H1 (cell line): Measurements from ENCODE around the gene ATF3. TPM values are rescaled to one million over a fixed set of nuclear protein-coding genes. Genes with fewer than 3 reads are reported as not detected.

Experiments
- CTCF ChIA-PET: fragments of 300-600 bp; sonication (Branson Sonifier 250); formaldehyde crosslinking; loops from one replicate; lab custom pipeline; 2021; ENCODE audit not compliant: partially characterized antibody; lab: Charles Lee
- POLR2A ChIA-PET: fragments of 300-600 bp; sonication (Branson Sonifier 250); formaldehyde crosslinking; loops from one replicate; lab custom pipeline; 2021; ENCODE audit warnings: inconsistent platforms; ENCODE audit not compliant: partially characterized antibody; lab: Charles Lee
- DNase-seq, 2 experiments: peaks; one replicate each; pipeline versions ENCODE4 v3.0.0 to v3.0.0-alpha.2; 2010 to 2022; ENCODE audit warnings: low spot score in 2 of 2, low read depth in 1 of 2, mixed read lengths in 1 of 2
- FAIRE-seq: peaks from 2 replicates; lab custom pipeline; 2011; peaks lifted over from hg19 to GRCh38; lab: Jason Lieb, UNC
- H2AFZ ChIP-seq: 2 replicates; pipeline ENCODE4 v1.8.1; 2012; ENCODE audit warnings: low read length, inconsistent platforms
- H2AK5ac ChIP-seq: 2 replicates; pipeline ENCODE4 v1.6.1; 2013; ENCODE audit warnings: low read depth, low read length
- H2BK120ac ChIP-seq: replicated peaks from 2 replicates; pipeline ENCODE3; 2013; ENCODE audit warnings: low read depth, low read length, inconsistent platforms
- H2BK12ac ChIP-seq: 2 replicates; pipeline ENCODE4 v1.6.1; 2013; ENCODE audit warnings: low read depth, low read length
- H2BK15ac ChIP-seq: 2 replicates; pipeline ENCODE4 v1.6.1; 2013; ENCODE audit warnings: low read length
- H2BK20ac ChIP-seq: 2 replicates; pipeline ENCODE4 v1.6.1; 2013; ENCODE audit warnings: low read length
- H2BK5ac ChIP-seq: 2 replicates; pipeline ENCODE4 v1.6.1; 2013; ENCODE audit warnings: low read depth, low read length
- H3K14ac ChIP-seq: 2 replicates; pipeline ENCODE4 v1.6.1; 2013; ENCODE audit warnings: inconsistent platforms; ENCODE audit not compliant: insufficient read length
- H3K18ac ChIP-seq: 2 replicates; pipeline ENCODE4 v1.6.1; 2013; ENCODE audit warnings: low read length; ENCODE audit errors: extremely low read depth
- H3K23ac ChIP-seq: 2 replicates; pipeline ENCODE4 v1.6.1; 2013; ENCODE audit warnings: inconsistent platforms; ENCODE audit not compliant: insufficient read length
- H3K23me2 ChIP-seq: 2 replicates; pipeline ENCODE4 v1.6.1; 2013; ENCODE audit warnings: low read depth, low read length
- H3K27ac ChIP-seq: 2 replicates; pipeline ENCODE4 v1.6.1; 2011; ENCODE audit warnings: low read depth, low read length, inconsistent platforms
- H3K27me3 ChIP-seq, 4 experiments: replicated peaks in 1 of 4; 1 replicate in 1 of 4; 2 replicates in 3 of 4; pipeline versions ENCODE4 v1.6.1 to v1.8.1; 2011 to 2013; ENCODE audit warnings: low read length in 3 of 4, mild to moderate bottlenecking in 3 of 4, inconsistent platforms in 2 of 4, mixed read lengths in 2 of 4, moderate library complexity in 1 of 4; ENCODE audit not compliant: control insufficient read depth in 3 of 4, insufficient read depth in 3 of 4; ENCODE audit errors: extremely low read depth in 1 of 4
- H3K36me3 ChIP-seq, 4 experiments: 2 replicates each; pipeline versions ENCODE4 v1.6.1 to v1.8.1; 2011 to 2013; ENCODE audit warnings: mild to moderate bottlenecking in 4 of 4, low read length in 3 of 4, moderate library complexity in 2 of 4, control low read depth in 1 of 4, inconsistent platforms in 1 of 4; ENCODE audit not compliant: insufficient read depth in 4 of 4, control insufficient read depth in 2 of 4
- H3K4ac ChIP-seq: replicated peaks from 2 replicates; pipeline ENCODE3; 2013; ENCODE audit warnings: low read length, low read depth, mixed read lengths, inconsistent platforms; ENCODE audit not compliant: insufficient read length
- H3K4me1 ChIP-seq, 4 experiments: replicated peaks in 1 of 4; 1 replicate in 1 of 4; 2 replicates in 3 of 4; pipeline versions ENCODE4 v1.6.1 to v1.8.1; 2011 to 2013; ENCODE audit warnings: low read length in 3 of 4, inconsistent platforms in 2 of 4, mixed read lengths in 1 of 4; ENCODE audit not compliant: insufficient read depth in 4 of 4, control insufficient read depth in 3 of 4
- H3K4me2 ChIP-seq, 2 experiments: 2 replicates each; pipeline versions ENCODE4 v1.6.1 to v1.8.1; 2011 to 2013; ENCODE audit warnings: low read depth in 2 of 2, low read length in 2 of 2, control low read depth in 1 of 2, inconsistent platforms in 1 of 2, mild to moderate bottlenecking in 1 of 2; ENCODE audit not compliant: insufficient read depth in 1 of 2
- H3K4me3 ChIP-seq, 4 experiments: fragments of 200-600, 300-600 bp in 1 of 4; sonication (generic), shearing (Covaris generic), sonication (Bioruptor Twin) in 1 of 4; 2 replicates each; pipeline versions ENCODE4 v1.5.1 to v1.8.1; 2011 to 2016; ENCODE audit warnings: low read length in 4 of 4, low read depth in 3 of 4, control low read depth in 2 of 4, inconsistent platforms in 2 of 4, mild to moderate bottlenecking in 2 of 4, mixed read lengths in 1 of 4, moderate library complexity in 1 of 4; ENCODE audit not compliant: insufficient read depth in 2 of 4; ENCODE audit errors: extremely low read depth in 1 of 4
- H3K56ac ChIP-seq: replicated peaks from 2 replicates; pipeline ENCODE3; 2013; ENCODE audit warnings: low read depth, mild to moderate bottlenecking, mixed read lengths, low read length, inconsistent platforms; ENCODE audit not compliant: insufficient read length
- H3K79me1 ChIP-seq: 2 replicates; pipeline ENCODE4 v1.6.1; 2013; ENCODE audit warnings: low read depth, low read length, control low read depth
- H3K79me2 ChIP-seq, 2 experiments: 2 replicates each; pipeline versions ENCODE4 v1.6.1 to v1.8.1; 2012 to 2013; ENCODE audit warnings: low read length in 2 of 2, mild to moderate bottlenecking in 2 of 2, inconsistent platforms in 1 of 2; ENCODE audit not compliant: insufficient read depth in 2 of 2, control insufficient read depth in 1 of 2
- H3K9ac ChIP-seq, 4 experiments: replicated peaks in 1 of 4; 1 replicate in 1 of 4; 2 replicates in 3 of 4; pipeline versions ENCODE4 v1.6.1 to v1.8.1; 2011 to 2013; ENCODE audit warnings: low read depth in 3 of 4, low read length in 3 of 4, control low read depth in 2 of 4, mild to moderate bottlenecking in 2 of 4, moderate library complexity in 2 of 4, inconsistent platforms in 1 of 4; ENCODE audit errors: extremely low read depth in 1 of 4
- H3K9me3 ChIP-seq, 2 experiments: 2 replicates each; pipeline versions ENCODE4 v1.6.1 to v1.8.1; 2012 to 2013; ENCODE audit warnings: mild to moderate bottlenecking in 2 of 2, moderate library complexity in 2 of 2, control low read depth in 1 of 2, inconsistent platforms in 1 of 2, low read depth in 1 of 2, low read length in 1 of 2, mixed read lengths in 1 of 2; ENCODE audit not compliant: insufficient read depth in 2 of 2
- H4K20me1 ChIP-seq, 2 experiments: replicated peaks in 1 of 2; 2 replicates each; pipeline versions ENCODE3 to v1.8.1; 2011 to 2013; ENCODE audit warnings: inconsistent platforms in 2 of 2, low read length in 2 of 2, mild to moderate bottlenecking in 1 of 2; ENCODE audit not compliant: insufficient read depth in 2 of 2, control insufficient read depth in 1 of 2
- H4K5ac ChIP-seq: 2 replicates; pipeline ENCODE4 v1.6.1; 2013; ENCODE audit warnings: low read length, low read depth, mixed read lengths, inconsistent platforms; ENCODE audit not compliant: insufficient read length
- H4K8ac ChIP-seq: 2 replicates; pipeline ENCODE4 v1.8.0; 2013; ENCODE audit warnings: mild to moderate bottlenecking, moderate library complexity, low read length, inconsistent platforms; ENCODE audit not compliant: insufficient read depth; ENCODE audit errors: extremely low read depth
- H4K91ac ChIP-seq: replicated peaks from 2 replicates; pipeline ENCODE3; 2013; ENCODE audit warnings: low read length, mixed read lengths, inconsistent platforms; ENCODE audit not compliant: insufficient read length
- BCL11A ChIP-seq, 2 experiments: IDR thresholded peaks; one replicate each; pipeline ENCODE4 v1.6.1; 2011; ENCODE audit warnings: low read depth in 2 of 2, low read length in 2 of 2, mild to moderate bottlenecking in 2 of 2
- CBX5 ChIP-seq: fragments of 300-800, 300-1000 bp; sonication (generic); IDR thresholded peaks from 2 replicates; pipeline ENCODE4 v1.7.1; 2016; ENCODE audit warnings: antibody characterized with exemption, low read length, low read depth
- FOSL1 ChIP-seq: IDR thresholded peaks from 2 replicates; pipeline ENCODE4 v1.6.1; 2011; ENCODE audit warnings: mild to moderate bottlenecking, low read depth, low read length, moderate library complexity; ENCODE audit not compliant: insufficient read depth
- GABPA ChIP-seq: IDR thresholded peaks from 2 replicates; pipeline ENCODE4 v1.6.1; 2011; ENCODE audit warnings: mild to moderate bottlenecking, low read length, moderate library complexity, borderline replicate concordance; ENCODE audit not compliant: insufficient read depth
- GTF2F1 ChIP-seq: IDR thresholded peaks from 2 replicates; pipeline ENCODE4 v1.6.1; 2012; ENCODE audit warnings: low read depth, low read length, improper control_type of control experiment, borderline replicate concordance
- KDM1A ChIP-seq: fragments of 200-600, 300-600 bp; sonication (generic); IDR thresholded peaks from 2 replicates; pipeline ENCODE4 v1.7.1; 2016; ENCODE audit warnings: mild to moderate bottlenecking, low read length, borderline replicate concordance
- MAX ChIP-seq: IDR thresholded peaks from 2 replicates; pipeline ENCODE4 v1.6.1; 2012; ENCODE audit warnings: inconsistent platforms
- NRF1 ChIP-seq: IDR thresholded peaks from 2 replicates; pipeline ENCODE4 v1.6.1; 2011; ENCODE audit warnings: mild to moderate bottlenecking, low read depth, low read length, improper control_type of control experiment
- RAD21 ChIP-seq, 2 experiments: IDR thresholded peaks in 1 of 2; conservative IDR thresholded peaks in 1 of 2; 2 replicates each; pipeline ENCODE4 v1.6.1; 2011; ENCODE audit warnings: low read depth in 2 of 2, low read length in 2 of 2, improper control_type of control experiment in 1 of 2, inconsistent platforms in 1 of 2, mild to moderate bottlenecking in 1 of 2, moderate library complexity in 1 of 2
- SAP30 ChIP-seq: fragments of 300-600 bp; sonication (generic); IDR thresholded peaks from 2 replicates; pipeline ENCODE4 v1.7.1; 2012; ENCODE audit warnings: low read length, moderate library complexity, mild to moderate bottlenecking, inconsistent platforms; ENCODE audit not compliant: insufficient read depth, insufficient replicate concordance
- SIX5 ChIP-seq: IDR thresholded peaks from 2 replicates; pipeline ENCODE4 v1.6.1; 2011; ENCODE audit warnings: mild to moderate bottlenecking, low read depth, low read length
- ZNF274 ChIP-seq: IDR thresholded peaks from 2 replicates; pipeline ENCODE4 v1.7.0; 2012; ENCODE audit warnings: low read length, borderline replicate concordance; ENCODE audit errors: extremely low read depth
- WGBS, 2 experiments: shearing (Covaris generic) in 1 of 2; methylation state at CpG; one replicate each; pipeline versions ENCODE4 v1.1.6 to v1.1.7; 2013 to 2015; ENCODE audit warnings: low lambda C conversion rate in 2 of 2, mixed read lengths in 2 of 2, inconsistent platforms in 1 of 2, low coverage in 1 of 2, missing lambda C conversion rate in 1 of 2; ENCODE audit not compliant: insufficient replicate concordance in 2 of 2, insufficient coverage in 1 of 2, insufficient read length in 1 of 2; ENCODE audit errors: extremely low coverage in 1 of 2, missing lambda C conversion rate in 1 of 2; 5-methylcytosine and 5-hydroxymethylcytosine counted together
- polyA plus RNA-seq, 7 experiments: library from polyadenylated mRNA; depleted of rRNA in 3 of 7; stranded (reverse) in 5 of 7; unstranded in 2 of 7; fragments of >200 nt in 5 of 7; fragments of 200-250 nt in 2 of 7; gene quantifications; 1 replicate in 5 of 7; 2 replicates in 1 of 7; 4 replicates in 1 of 7; pipeline versions ENCODE4 v1.2.1 to v1.2.3, GENCODE V29; 2011 to 2013; ENCODE audit warnings: missing spikeins in 2 of 7, mixed read lengths in 2 of 7
- total RNA-seq: library from RNA; stranded (reverse); fragmentation: NEBNext Ultra II Directional; extraction: Animal tissue kit (Norgen Biotek cat#: 25700); gene quantifications from 2 replicates; pipeline ENCODE4 v1.2.1, GENCODE V29; 2021

Gene ATF3
- total and polyA plus RNA-seq, 2 of the 8 experiments (the other 6 are each of a cell fraction or from before 2014, with no cell fraction given) = 12.2 to 27.7 TPM

GRCh38 chr1:212638492-212639151 lies 30.1 kb downstream of the ATF3 start:
- H3K4me3 ChIP-seq = no peak overlapping the region
- ChIA-PET CTCF (interaction anchor here (0.5 to 1.1 kb wide), 2 partner anchors 9 to 395 kb away, joined by 3 to 5 read pairs; no protein-coding TSS in a partner anchor), POLR2A (no interaction called here)
- no peaks in the 10 kb centered on the region for H3K79me1 ChIP-seq
- no peak overlapping the region for H3K27ac ChIP-seq
- H3K36me3 ChIP-seq = no peaks in the 10 kb centered on the region
- H3K27me3 ChIP-seq = no peaks in the 10 kb centered on the region; a peak in 1 of 7 replicates
- no peak overlapping the region for H4K91ac ChIP-seq
- no peaks in the 10 kb centered on the region for H4K20me1 ChIP-seq
- H3K9ac ChIP-seq = no peak overlapping the region
- H2BK120ac ChIP-seq = no peak overlapping the region
- FAIRE-seq (no peak), DNase-seq (no peak)
- H2AFZ ChIP-seq = peak overlapping the region; percentile 71; the same call in 1 of the 2 replicates
- no peak overlapping the region for H2BK15ac ChIP-seq
- H3K23me2 ChIP-seq = no peaks in the 10 kb centered on the region
- TF ChIP-seq NRF1 = no peak
- TF ChIP-seq GABPA = no peak
- no peak for TF ChIP-seq KDM1A
- no peak for TF ChIP-seq BCL11A (IDR thresholded peaks at IDR 0.05; ENCODE audit: low read depth in 2 of 2, low read length in 2 of 2)
- TF ChIP-seq MAX = no peak
- TF ChIP-seq SAP30 = no peak
- TF ChIP-seq CBX5 = no peak
- no peak for TF ChIP-seq GTF2F1
- TF ChIP-seq RAD21 (IDR thresholded peaks at IDR 0.05 in 1 of 2, conservative IDR thresholded peaks at IDR 0.05 in 1 of 2; ENCODE audit: low read depth in 2 of 2, low read length in 2 of 2) = no peak
- no peak for TF ChIP-seq ZNF274
- TF ChIP-seq SIX5 = no peak
- no peak for TF ChIP-seq FOSL1
- WGBS, 2 experiments = 70% methylated on average over 4 of the region's 4 CpGs; no CpG with 5 or more reads in 1 of the 2 experiments
- no peaks in the 10 kb centered on the region for H3K79me2 ChIP-seq
- peaks cover 4 to 6% of the 10 kb centered on the region in 2 experiments; a peak in 3 of 4 replicates for H3K9me3 ChIP-seq
- H3K56ac ChIP-seq = no peak overlapping the region
- H3K14ac ChIP-seq = no peak overlapping the region
- H4K8ac ChIP-seq = no peak overlapping the region
- peaks cover 0 to 10% (median 4%) of the 10 kb centered on the region in 4 experiments; a peak in 3 of 7 replicates for H3K4me1 ChIP-seq
- no peak overlapping the region for H2BK12ac ChIP-seq
- H4K5ac ChIP-seq = no peak overlapping the region
- no peak overlapping the region for H2BK5ac ChIP-seq
- no peak overlapping the region for H2AK5ac ChIP-seq
- H3K18ac ChIP-seq = no peak overlapping the region
- no peak overlapping the region for H3K23ac ChIP-seq
- no peak overlapping the region for H3K4me2 ChIP-seq
- no peak overlapping the region for H2BK20ac ChIP-seq
- no peak overlapping the region for H3K4ac ChIP-seq
